ENCODE results near the gene MAFB.
A peak's percentile ranks its signal among the peaks of the same experiment; 100 is the strongest.

MAFB gene

DNA sequence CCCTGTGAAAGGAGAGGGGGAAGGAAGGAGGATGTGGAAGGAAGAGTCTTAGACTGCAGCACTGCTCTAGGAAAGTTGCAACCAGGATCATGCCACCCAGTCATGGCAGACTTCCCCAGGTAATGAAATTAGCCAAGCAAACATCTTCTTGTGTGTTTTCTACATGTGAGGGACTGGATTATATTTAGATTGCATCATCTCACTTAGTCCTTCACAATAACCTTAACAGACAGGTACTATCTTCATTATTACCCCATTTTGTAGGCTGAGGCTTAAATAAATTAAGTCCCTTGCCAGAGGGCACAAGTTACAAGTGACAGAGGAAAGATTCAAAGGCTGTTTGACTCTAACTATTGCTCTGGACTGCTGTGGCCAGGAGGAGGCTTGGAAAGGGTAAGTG lies 9.7 kb upstream of the MAFB start:
- no peak for DNase-seq

GRCh38 chr20:40698281-40698680 lies 9.2 kb upstream of the MAFB start:
- no peak for DNase-seq

DNA sequence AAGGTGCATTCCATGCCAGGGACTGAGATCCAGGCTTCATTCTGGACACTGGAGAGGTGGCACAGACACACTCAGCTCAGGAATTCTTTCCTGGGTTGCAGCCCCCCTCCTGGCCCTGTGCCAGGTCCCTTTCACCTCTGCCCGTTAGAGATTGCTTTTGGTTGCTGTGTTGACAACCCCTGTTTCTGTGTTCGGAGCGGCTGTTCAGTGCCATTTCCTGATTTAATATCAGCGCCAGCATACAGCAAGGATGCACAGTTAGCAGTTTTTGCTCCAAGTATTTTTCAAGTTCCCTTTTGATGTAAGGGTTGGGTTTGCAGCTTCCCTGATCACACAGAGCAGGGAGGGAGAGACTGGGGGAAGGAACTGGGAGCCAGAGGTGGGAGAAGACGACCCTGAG lies 8.5 kb upstream of the MAFB start:
- DNase-seq = no peak

- no peak for DNase-seq
These were observed 6.2 kb upstream of the MAFB start for GRCh38 chr20:40695214-40695613.

DNA sequence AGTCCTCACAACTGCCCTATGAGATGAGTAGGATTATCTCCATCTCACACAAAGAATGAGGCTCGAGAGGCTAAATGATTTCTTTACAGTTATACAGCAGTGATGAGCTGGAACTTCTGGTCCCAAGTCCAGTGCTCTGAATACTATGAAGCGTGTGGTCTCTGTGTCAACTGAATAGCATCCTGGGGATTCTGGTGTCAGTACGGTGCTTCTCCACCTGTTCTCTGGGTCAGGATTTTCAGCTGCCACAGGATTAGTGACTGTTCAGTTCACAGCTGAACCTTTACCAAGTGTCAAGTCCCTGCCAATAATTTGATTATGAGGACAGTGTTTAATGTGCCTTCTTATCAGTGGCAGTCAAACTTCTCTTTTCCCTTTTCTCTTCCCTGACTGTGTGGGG lies 5.2 kb upstream of the MAFB start:
- no peak for DNase-seq

DNA sequence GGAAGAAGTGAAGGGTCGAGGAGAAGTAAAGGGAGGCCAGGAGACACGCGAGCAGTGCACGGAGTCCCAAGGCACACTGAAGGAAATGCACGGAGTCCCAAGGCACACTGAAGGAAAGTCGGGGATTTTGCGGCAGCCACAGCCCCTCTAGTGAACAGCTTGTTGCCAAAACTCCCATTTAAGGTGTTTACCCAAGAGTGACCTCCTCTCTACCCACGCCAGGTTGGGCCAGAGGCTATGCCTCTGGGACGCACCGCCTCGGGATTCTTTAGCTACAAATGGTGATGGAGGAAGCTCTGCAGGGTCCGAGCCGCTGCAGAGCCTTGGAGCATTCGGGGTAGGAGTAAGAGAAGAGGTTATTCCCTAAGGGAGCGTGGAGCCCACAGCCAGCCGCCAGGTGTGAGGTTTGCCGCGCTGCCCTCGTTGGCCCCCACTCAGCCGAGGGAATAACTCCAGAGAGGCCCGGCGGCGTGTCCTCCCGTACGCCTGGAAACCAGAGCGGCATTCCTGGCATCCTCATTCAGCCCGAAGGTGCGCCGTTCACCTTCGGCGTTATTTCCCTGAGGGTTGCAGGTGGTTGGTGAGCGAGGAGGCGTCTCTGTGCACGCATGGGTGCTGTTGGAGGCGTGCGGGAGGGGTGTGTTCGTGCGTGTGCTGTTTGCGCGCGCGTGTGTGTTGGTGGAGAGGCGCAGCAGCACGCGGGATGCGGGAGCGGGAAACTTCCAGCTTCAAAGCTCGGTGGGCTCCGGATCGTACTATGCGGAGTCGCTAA lies 3.4 kb upstream of the MAFB start:
- DNase-seq = no peak

- no peak for DNase-seq
These were observed 2.7 kb upstream of the MAFB start for GRCh38 chr20:40691566-40692239.

DNA sequence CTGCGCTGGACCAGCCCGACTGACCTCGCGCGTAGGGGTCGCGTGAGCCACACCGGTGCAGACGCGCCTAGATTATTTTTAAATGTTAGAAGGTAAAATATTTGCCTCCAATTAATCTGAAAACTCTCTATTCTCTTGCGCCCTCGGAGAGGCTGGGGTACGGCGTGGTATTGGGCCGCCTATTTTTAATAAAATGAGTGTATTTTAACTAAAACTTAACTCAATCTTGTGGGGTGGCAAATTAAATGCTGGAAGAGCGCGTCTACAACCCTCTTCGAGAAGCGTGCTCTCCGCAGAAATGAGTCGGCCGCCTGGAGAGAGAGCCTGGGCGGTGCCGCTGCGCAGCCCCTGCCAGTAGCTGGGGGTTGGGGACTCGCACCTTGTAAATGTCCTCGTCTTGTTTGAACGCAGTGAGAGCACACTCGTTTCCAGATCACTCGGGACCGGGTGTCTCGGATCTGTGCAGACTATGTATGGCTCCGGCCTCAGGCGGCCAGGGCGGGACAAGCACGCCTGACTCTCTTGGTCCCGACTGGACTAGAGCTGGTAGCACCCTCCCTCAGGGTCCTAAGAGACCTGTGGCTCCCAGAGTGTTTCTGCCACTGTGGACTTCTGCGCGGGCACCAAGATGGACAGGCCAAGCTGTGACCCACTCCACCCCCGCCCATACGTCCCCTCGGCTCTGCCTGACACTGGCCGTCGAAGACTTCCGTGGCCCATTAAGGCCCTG lies 2.0 kb upstream of the MAFB start:
- DNase-seq = no peak

GRCh38 chr20:40689943-40690835 lies 1.2 kb upstream of the MAFB start:
- peak; percentile 44 for DNase-seq

DNA sequence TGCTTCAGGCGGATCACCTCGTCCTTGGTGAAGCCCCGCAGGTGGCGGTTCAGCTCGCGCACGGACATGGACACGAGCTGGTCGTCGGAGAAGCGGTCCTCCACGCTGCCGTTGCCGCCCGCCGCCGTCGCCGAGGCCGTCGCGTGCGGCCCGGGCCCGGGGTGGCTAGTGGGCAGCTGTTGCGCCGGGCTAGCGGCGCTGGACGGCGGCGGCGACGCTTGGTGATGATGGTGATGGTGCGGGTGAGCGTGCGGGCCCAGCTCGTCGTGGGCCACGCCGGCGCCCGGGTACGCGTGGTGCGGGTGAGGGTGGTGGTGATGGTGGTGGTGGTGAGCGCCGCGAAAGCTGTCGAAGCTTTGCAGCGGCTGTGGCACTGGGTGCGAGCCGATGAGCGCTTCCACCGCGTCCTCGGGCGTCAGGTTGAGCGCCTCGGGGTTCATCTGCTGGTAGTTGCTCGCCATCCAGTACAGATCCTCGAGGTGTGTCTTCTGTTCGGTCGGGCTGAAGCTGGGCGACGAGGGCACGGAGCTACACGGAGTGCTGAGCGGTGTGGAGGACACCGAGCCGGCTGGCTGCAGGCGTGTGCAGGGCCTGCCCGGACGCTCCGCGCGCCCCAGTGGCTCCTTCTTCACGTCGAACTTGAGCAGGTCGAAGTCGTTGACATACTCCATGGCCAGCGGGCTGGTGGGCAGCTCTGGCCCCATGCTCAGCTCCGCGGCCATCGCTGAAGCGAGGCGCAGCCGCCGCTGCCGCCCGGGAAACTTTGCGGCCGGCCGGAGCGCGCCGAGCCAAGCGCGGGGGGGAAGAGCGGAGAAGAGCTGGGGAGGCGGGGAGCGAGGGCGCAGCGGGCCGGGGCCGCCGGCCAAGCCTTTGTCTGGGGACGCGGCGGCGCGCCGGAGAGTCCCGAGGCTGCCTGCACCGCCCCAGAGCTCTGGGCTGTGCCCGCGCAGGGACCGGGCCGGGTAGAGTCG lies 622 bp downstream of the MAFB start:
- DNase-seq = no peak

- DNase-seq = no peak
These were observed 1.5 kb downstream of the MAFB start for GRCh38 chr20:40687384-40688128.

DNA sequence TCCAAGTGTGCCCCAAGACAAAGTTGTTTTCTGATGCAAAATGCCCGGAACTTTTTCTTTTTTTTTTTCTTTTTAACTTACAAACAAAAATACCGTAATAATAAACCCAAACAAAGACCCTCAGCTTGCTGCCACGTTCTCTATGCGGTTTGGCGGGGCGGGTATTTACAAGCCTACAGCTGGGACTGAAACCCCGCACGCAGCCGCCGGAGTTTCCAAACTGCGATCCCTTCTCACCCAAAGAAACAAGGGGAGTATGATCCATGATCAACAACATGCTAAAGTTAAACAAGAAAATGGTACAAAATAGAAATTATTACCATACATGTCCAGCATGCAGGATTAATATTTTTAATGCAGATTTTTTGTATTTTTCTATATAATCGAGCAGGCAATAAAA lies 2.1 kb downstream of the MAFB start:
- DNase-seq = no peak

- DNase-seq = no peak
These were observed 2.6 kb downstream of the MAFB start for GRCh38 chr20:40686434-40686882.

DNA sequence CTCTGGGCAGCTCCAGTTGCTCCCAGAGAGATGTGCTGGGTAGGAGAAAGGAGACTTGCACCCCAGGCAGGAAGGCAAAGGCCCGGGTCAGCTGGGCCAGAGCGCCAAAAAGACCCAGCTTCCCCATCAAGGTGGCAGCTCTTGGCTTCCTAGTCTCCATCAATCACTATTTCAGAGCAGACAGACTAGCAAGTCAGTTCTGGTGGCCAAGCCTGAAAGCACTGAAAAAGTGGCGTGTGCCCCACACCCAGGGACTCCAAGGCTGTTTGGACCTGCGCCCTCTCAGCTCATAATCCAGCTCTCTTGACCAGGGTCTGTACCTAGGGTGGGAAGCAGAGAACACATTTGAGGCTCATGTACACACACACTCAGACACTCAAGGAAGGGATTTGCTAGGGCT lies 3.7 kb downstream of the MAFB start:
- DNase-seq = no peak

GRCh38 chr20:40683894-40684268 lies 5.2 kb downstream of the MAFB start:
- DNase-seq = no peak

- no peak for DNase-seq
These were observed 5.7 kb downstream of the MAFB start for GRCh38 chr20:40683221-40683893.

DNA sequence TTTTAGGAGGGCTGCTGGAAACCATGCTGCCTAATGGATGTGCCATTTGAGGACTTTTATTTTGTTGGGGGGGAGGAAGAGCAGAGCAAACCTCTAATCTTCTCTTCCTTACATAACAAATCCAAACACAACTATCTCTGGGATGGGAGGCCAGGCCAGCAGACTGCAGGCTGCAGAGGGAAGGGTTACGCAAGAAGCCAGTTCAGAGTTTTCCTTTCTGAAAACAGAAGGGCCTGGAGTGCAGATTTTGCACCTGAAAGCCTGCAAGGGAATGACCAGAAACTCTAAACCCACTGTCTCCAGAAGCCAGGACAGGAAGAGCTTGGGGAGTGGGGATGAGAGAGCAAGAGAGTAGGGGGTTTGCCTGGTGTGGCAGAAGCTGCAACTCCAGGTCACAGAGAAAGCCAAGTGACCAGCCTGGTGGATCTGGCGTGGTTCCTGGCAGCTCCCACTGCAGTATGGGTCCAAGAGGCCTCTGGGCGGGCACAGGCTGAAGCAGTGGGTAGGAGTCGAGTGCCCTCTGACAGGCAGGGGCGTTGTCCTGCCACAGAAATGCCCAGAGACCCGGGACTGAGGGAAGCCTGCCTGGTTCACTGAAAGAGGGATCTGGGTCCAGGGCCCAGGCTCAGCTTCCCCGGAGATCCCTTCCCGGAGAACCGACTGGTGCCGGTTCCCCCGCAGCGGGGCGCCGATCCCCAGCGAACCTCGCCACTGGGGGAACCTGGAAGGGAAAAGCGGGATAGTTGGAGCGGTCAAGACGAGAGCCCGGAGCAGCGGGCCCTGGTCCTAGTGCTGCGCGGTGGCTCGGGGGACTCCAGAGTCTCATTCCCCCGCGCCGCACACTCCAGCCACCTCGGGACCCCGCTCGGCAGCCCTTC lies 6.7 kb downstream of the MAFB start:
- no peak for DNase-seq

GRCh38 chr20:40681684-40682083 lies 7.4 kb downstream of the MAFB start:
- no peak for DNase-seq

- DNase-seq = no peak
These were observed 7.9 kb downstream of the MAFB start for GRCh38 chr20:40681165-40681564.
